HCT116 (cell line): ENCODE data around the gene GARS1. TPM values are rescaled to one million over a fixed set of nuclear protein-coding genes. Genes with fewer than 3 reads are reported as not detected.

ENCODE experiments used
- ATAC-seq: fragments of 200-7000 bp; cut with Tn5 transposase; 2 replicates; pipeline ENCODE4 v1.9.1; 2020; ENCODE audit warnings: mild to moderate bottlenecking, moderate library complexity
- BruUV-seq: library from RNA; stranded (reverse); fragments of 400-500 nt; replicated peaks from 2 replicates; lab custom pipeline; 2021; lab: Mats Ljungman, UMichigan
- CTCF ChIA-PET: fragments of 300-600 bp; sonication (Branson Sonifier 250); formaldehyde crosslinking; loops from one replicate; lab custom pipeline; 2021; ENCODE audit warnings: antibody characterized with exemption; lab: Charles Lee
- POLR2A ChIA-PET: fragments of 300-600, 350-600 bp; sonication (Branson Sonifier 250); formaldehyde crosslinking; loops from one replicate; lab custom pipeline; 2021; ENCODE audit warnings: antibody characterized with exemption; lab: Charles Lee
- RAD21 ChIA-PET, 2 experiments: fragments of 300-600 bp; sonication (Branson Sonifier 250); formaldehyde crosslinking; loops; one replicate each; lab custom pipeline; 2023; ENCODE audit warnings: low total read pairs in 2 of 2; ENCODE audit not compliant: uncharacterized antibody in 2 of 2, unreplicated experiment in 2 of 2, low non-redundant PET in 1 of 2; lab: Charles Lee
- DNase-seq: peaks from one replicate; pipeline ENCODE4 v3.0.0-alpha.2; 2010; ENCODE audit warnings: low read depth, low spot score
- H2AFZ ChIP-seq: fragments of 200-600 bp; shearing (Covaris generic), sonication (generic); 2 replicates; pipeline ENCODE4 v1.6.1; 2017; ENCODE audit warnings: low read depth, mixed run types, mixed read lengths, antibody characterized with exemption, low read length; ENCODE audit not compliant: poor library complexity, severe bottlenecking
- H3K27ac ChIP-seq: 2 replicates; pipeline ENCODE4 v1.5.1; 2012; ENCODE audit warnings: low read depth, low read length
- H3K27me3 ChIP-seq: fragments of 200-600 bp; sonication (generic); 2 replicates; pipeline ENCODE4 v1.6.1; 2016; ENCODE audit warnings: mixed run types, low read length, mixed read lengths; ENCODE audit not compliant: insufficient read depth
- H3K36me3 ChIP-seq, 2 experiments: fragments of 200-500 bp in 1 of 2; fragments of 200-600 bp in 1 of 2; sonication (Bioruptor generic) in 1 of 2; sonication (generic) in 1 of 2; 2 replicates each; pipeline versions ENCODE4 v1.5.1 to v1.6.1; 2014 to 2016; ENCODE audit warnings: low read length in 2 of 2, inconsistent platforms in 1 of 2, mixed read lengths in 1 of 2, mixed run types in 1 of 2; ENCODE audit not compliant: insufficient read depth in 2 of 2, control insufficient read depth in 1 of 2
- H3K4me1 ChIP-seq, 2 experiments: fragments of 200-600 bp in 1 of 2; sonication (generic) in 1 of 2; 2 replicates each; pipeline versions ENCODE4 v1.5.1 to v1.6.1; 2012 to 2017; ENCODE audit warnings: low read length in 2 of 2, inconsistent platforms in 1 of 2, mild to moderate bottlenecking in 1 of 2, mixed read lengths in 1 of 2, mixed run types in 1 of 2, moderate library complexity in 1 of 2; ENCODE audit not compliant: insufficient read depth in 2 of 2, control insufficient read depth in 1 of 2
- H3K4me2 ChIP-seq: fragments of 200-600 bp; sonication (generic); 2 replicates; pipeline ENCODE4 v1.6.1; 2017; ENCODE audit warnings: mixed run types, low read length, mixed read lengths
- H3K4me3 ChIP-seq, 2 experiments: fragments of 200-600 bp in 1 of 2; sonication (generic) in 1 of 2; replicated peaks in 1 of 2; 2 replicates each; pipeline ENCODE4 v1.5.1; 2011 to 2016; ENCODE audit warnings: low read length in 2 of 2, control low read depth in 1 of 2, low read depth in 1 of 2, mild to moderate bottlenecking in 1 of 2, mixed read lengths in 1 of 2, mixed run types in 1 of 2
- H3K79me2 ChIP-seq: fragments of 200-600 bp; sonication (generic); 2 replicates; pipeline ENCODE4 v1.6.1; 2017; ENCODE audit warnings: mild to moderate bottlenecking, mixed run types, low read length, moderate library complexity, mixed read lengths; ENCODE audit not compliant: insufficient read depth
- H3K9ac ChIP-seq: fragments of 200-600 bp; sonication (generic); 2 replicates; pipeline ENCODE4 v1.6.1; 2016; ENCODE audit warnings: low read length, mixed read lengths
- H3K9me2 ChIP-seq: fragments of 200-600 bp; sonication (generic), shearing (Covaris generic); 2 replicates; pipeline ENCODE4 v1.6.1; 2017; ENCODE audit warnings: mixed run types, mild to moderate bottlenecking, moderate library complexity; ENCODE audit not compliant: insufficient read depth
- H3K9me3 ChIP-seq, 2 experiments: fragments of 200-500 bp in 1 of 2; fragments of 200-600 bp in 1 of 2; sonication (Bioruptor generic) in 1 of 2; sonication (generic) in 1 of 2; 2 replicates each; pipeline ENCODE4 v1.6.1; 2014 to 2017; ENCODE audit warnings: low read length in 2 of 2, mixed read lengths in 2 of 2, inconsistent platforms in 1 of 2, low read depth in 1 of 2, mild to moderate bottlenecking in 1 of 2, mixed run types in 1 of 2, moderate library complexity in 1 of 2; ENCODE audit not compliant: control insufficient read depth in 1 of 2, insufficient read depth in 1 of 2
- H4K20me1 ChIP-seq: fragments of 200-600 bp; sonication (generic), shearing (Covaris generic); 2 replicates; pipeline ENCODE4 v1.6.1; 2017; ENCODE audit warnings: mixed run types, mild to moderate bottlenecking, moderate library complexity; ENCODE audit not compliant: insufficient read depth
- ATF3 ChIP-seq: IDR thresholded peaks from 2 replicates; pipeline ENCODE4 v1.6.1; 2012
- CBX3 ChIP-seq: IDR thresholded peaks from 2 replicates; pipeline ENCODE4 v1.6.1; 2012; ENCODE audit warnings: low read depth
- EGR1 ChIP-seq: IDR thresholded peaks from 2 replicates; pipeline ENCODE4 v1.6.1; 2012; ENCODE audit warnings: low read depth
- ELF1 ChIP-seq: IDR thresholded peaks from 2 replicates; pipeline ENCODE4 v1.6.1; 2012; ENCODE audit warnings: low read depth, borderline replicate concordance
- EZH2 ChIP-seq: fragments of 200-600 bp; sonication (generic); IDR thresholded peaks from 2 replicates; pipeline ENCODE4 v1.6.1; 2017; ENCODE audit warnings: antibody characterized with exemption, mixed run types
- EZH2phosphoT487 ChIP-seq: fragments of 200-600 bp; IDR thresholded peaks from 2 replicates; pipeline ENCODE4 v1.6.1; 2018; ENCODE audit warnings: antibody characterized with exemption, borderline replicate concordance
- FOSL1 ChIP-seq: IDR thresholded peaks from 2 replicates; pipeline ENCODE4 v1.6.1; 2012; ENCODE audit warnings: low read depth
- POLR2A ChIP-seq: IDR thresholded peaks from 2 replicates; pipeline ENCODE4 v1.7.0; 2011; ENCODE audit warnings: borderline replicate concordance; ENCODE audit not compliant: insufficient read depth, insufficient read length; ENCODE audit errors: extremely low read depth
- POLR2AphosphoS5 ChIP-seq: IDR thresholded peaks from 2 replicates; pipeline ENCODE4 v1.6.1; 2011; ENCODE audit warnings: mild to moderate bottlenecking, low read depth, low read length, moderate library complexity
- RAD21 ChIP-seq: IDR thresholded peaks from 2 replicates; pipeline ENCODE4 v1.6.1; 2012; ENCODE audit warnings: low read depth, mild to moderate bottlenecking
- SIN3A ChIP-seq: IDR thresholded peaks from 2 replicates; pipeline ENCODE4 v1.6.1; 2012; ENCODE audit warnings: low read depth
- SP1 ChIP-seq: IDR thresholded peaks from 2 replicates; pipeline ENCODE4 v1.6.1; 2012; ENCODE audit warnings: low read depth
- SRF ChIP-seq: IDR thresholded peaks from 2 replicates; pipeline ENCODE4 v1.6.1; 2012; ENCODE audit warnings: low read depth
- TCF7L2 ChIP-seq: IDR thresholded peaks from 2 replicates; pipeline ENCODE4 v1.7.0; 2011; ENCODE audit warnings: borderline replicate concordance, inconsistent platforms; ENCODE audit not compliant: insufficient read depth, insufficient read length; ENCODE audit errors: extremely low read depth
- YY1 ChIP-seq: IDR thresholded peaks from 2 replicates; pipeline ENCODE4 v1.6.1; 2011; ENCODE audit warnings: low read length, low read depth, moderate library complexity, mild to moderate bottlenecking; ENCODE audit not compliant: insufficient replicate concordance; ENCODE audit errors: extremely low read depth
- ZNF274 ChIP-seq: fragments of 200-500 bp; sonication (Bioruptor generic); IDR thresholded peaks from 2 replicates; pipeline ENCODE4 v1.6.1; 2014; ENCODE audit warnings: mild to moderate bottlenecking, low read depth, low read length, inconsistent platforms
- intact Hi-C: fragments of 100-400 bp; cut with micrococcal nuclease; formaldehyde crosslinking; loops from 2 replicates; pipeline ENCODE4 v1.10.0; 2022
- total RNA-seq: library from RNA; stranded (reverse); gene quantifications from one replicate; pipeline ENCODE4 v1.2.1, GENCODE V29; 2021; ENCODE audit not compliant: unreplicated experiment
- TF ChIP-seq, protein P1 (sequence below): IDR thresholded peaks from 2 replicates; pipeline ENCODE4 v1.6.1; 2012
- TF ChIP-seq, protein P2 (sequence below): IDR thresholded peaks from 2 replicates; pipeline ENCODE4 v1.6.1; 2011; ENCODE audit warnings: mild to moderate bottlenecking, low read length, moderate library complexity; ENCODE audit not compliant: insufficient replicate concordance; ENCODE audit errors: extremely low read depth
- TF ChIP-seq, protein P3 (sequence below), 3 experiments: fragments of 200-600 bp in 1 of 3; sonication (generic) in 1 of 3; IDR thresholded peaks in 2 of 3; conservative IDR thresholded peaks in 1 of 3; 2 replicates each; pipeline ENCODE4 v1.5.1; 2012 to 2017; ENCODE audit warnings: low read depth in 2 of 3, low read length in 2 of 3, antibody characterized with exemption in 1 of 3, borderline replicate concordance in 1 of 3, control low read depth in 1 of 3, mild to moderate bottlenecking in 1 of 3, mixed read lengths in 1 of 3, mixed run types in 1 of 3, moderate library complexity in 1 of 3; ENCODE audit not compliant: insufficient read depth in 1 of 3

Gene GARS1
- total RNA-seq, 1 experiment from 2014 or later, result 329 TPM

DNA sequence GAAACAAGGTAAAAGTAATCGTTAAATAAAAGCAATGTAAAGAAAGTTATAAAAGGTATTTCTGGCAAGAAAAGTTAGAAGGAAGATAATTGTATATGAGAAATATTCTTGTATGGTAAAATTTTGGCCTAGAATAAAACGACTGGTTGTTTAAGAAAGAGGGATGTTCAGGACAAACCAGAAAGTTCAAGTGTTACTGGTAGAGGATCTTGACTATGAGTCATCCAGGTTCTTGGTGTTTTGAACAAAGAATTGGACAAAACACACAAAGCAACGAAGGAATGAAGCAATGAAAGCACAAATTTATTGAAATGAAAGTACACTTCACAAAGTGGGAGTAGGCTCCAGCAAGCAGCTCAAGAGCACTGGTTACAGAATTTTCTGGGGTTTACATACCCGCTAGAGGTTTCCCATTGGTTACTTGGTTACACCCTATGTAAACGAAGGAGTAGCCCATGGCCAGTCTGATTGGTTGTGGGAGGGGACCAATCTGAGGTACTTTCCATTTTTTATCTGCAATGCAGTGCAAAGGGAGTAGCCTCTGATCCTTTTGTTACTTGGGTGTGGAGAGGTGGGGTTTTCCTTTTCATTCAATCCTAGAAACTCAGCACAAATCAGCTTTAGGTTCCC is 22.4 kb upstream of the GARS1 start:
- ATAC-seq, result no peak
- ChIA-PET POLR2A (no interaction called here), CTCF (no interaction called here)

More for the DNA sequence above, 22.4 kb upstream of the GARS1 start:
- Histone ChIP-seq H3K9me2 (no peaks in the 10 kb centered on the region), H4K20me1 (no peaks in the 10 kb centered on the region), H3K9me3 (peaks cover 0 to 4% of the 10 kb centered on the region in 2 experiments; a peak in 1 of 4 replicates), H3K27me3 (no peaks in the 10 kb centered on the region)
- TF ChIP-seq SIN3A, result no peak
- TF ChIP-seq ATF3, result no peak
- TF ChIP-seq, protein P1, sequence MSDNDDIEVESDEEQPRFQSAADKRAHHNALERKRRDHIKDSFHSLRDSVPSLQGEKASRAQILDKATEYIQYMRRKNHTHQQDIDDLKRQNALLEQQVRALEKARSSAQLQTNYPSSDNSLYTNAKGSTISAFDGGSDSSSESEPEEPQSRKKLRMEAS, result no peak
- no peak for TF ChIP-seq TCF7L2
- no peak for TF ChIP-seq SRF
- no peak for TF ChIP-seq POLR2AphosphoS5
- TF ChIP-seq, protein P2, sequence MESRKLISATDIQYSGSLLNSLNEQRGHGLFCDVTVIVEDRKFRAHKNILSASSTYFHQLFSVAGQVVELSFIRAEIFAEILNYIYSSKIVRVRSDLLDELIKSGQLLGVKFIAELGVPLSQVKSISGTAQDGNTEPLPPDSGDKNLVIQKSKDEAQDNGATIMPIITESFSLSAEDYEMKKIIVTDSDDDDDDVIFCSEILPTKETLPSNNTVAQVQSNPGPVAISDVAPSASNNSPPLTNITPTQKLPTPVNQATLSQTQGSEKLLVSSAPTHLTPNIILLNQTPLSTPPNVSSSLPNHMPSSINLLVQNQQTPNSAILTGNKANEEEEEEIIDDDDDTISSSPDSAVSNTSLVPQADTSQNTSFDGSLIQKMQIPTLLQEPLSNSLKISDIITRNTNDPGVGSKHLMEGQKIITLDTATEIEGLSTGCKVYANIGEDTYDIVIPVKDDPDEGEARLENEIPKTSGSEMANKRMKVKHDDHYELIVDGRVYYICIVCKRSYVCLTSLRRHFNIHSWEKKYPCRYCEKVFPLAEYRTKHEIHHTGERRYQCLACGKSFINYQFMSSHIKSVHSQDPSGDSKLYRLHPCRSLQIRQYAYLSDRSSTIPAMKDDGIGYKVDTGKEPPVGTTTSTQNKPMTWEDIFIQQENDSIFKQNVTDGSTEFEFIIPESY, result no peak
- TF ChIP-seq EGR1, result no peak
- TF ChIP-seq EZH2, result no peak
- no peak for TF ChIP-seq FOSL1
- TF ChIP-seq EZH2phosphoT487, result no peak
- TF ChIP-seq ELF1, result no peak
- no peak for TF ChIP-seq POLR2A
- no peak for TF ChIP-seq YY1
- TF ChIP-seq RAD21, result no peak
- no peak for TF ChIP-seq ZNF274
- TF ChIP-seq, protein P3, sequence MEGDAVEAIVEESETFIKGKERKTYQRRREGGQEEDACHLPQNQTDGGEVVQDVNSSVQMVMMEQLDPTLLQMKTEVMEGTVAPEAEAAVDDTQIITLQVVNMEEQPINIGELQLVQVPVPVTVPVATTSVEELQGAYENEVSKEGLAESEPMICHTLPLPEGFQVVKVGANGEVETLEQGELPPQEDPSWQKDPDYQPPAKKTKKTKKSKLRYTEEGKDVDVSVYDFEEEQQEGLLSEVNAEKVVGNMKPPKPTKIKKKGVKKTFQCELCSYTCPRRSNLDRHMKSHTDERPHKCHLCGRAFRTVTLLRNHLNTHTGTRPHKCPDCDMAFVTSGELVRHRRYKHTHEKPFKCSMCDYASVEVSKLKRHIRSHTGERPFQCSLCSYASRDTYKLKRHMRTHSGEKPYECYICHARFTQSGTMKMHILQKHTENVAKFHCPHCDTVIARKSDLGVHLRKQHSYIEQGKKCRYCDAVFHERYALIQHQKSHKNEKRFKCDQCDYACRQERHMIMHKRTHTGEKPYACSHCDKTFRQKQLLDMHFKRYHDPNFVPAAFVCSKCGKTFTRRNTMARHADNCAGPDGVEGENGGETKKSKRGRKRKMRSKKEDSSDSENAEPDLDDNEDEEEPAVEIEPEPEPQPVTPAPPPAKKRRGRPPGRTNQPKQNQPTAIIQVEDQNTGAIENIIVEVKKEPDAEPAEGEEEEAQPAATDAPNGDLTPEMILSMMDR (IDR thresholded peaks at IDR 0.05 in 2 of 3, conservative IDR thresholded peaks at IDR 0.05 in 1 of 3; ENCODE audit: borderline replicate concordance in 1 of 3, insufficient read depth in 1 of 3, low read depth in 2 of 3, low read length in 2 of 3), result no peak
- TF ChIP-seq CBX3, result no peak
- no peak for TF ChIP-seq SP1
- TF ChIP-seq, all 23 proteins: peak for 0
- H3K79me2 ChIP-seq, result no peaks in the 10 kb centered on the region
- H3K4me3 ChIP-seq, result no peak overlapping the region
- DNase-seq, result no peak
- no peak overlapping the region for H2AFZ ChIP-seq
- H3K9ac ChIP-seq, result no peak overlapping the region
- no peak overlapping the region for H3K27ac ChIP-seq
- no peak overlapping the region for H3K4me2 ChIP-seq
- no peaks in the 10 kb centered on the region for H3K4me1 ChIP-seq
- intact Hi-C loops, result no loop called here
- no TSS peak for BruUV-seq
- H3K36me3 ChIP-seq, result peaks cover 0 to 22% of the 10 kb centered on the region in 2 experiments; a peak in 2 of 4 replicates
- RAD21 ChIA-PET, result no interaction called here
